NB4 (cell line): ENCODE results near the gene MPP3.

Experiments used
- CTCF ChIP-seq: IDR thresholded peaks from one replicate; pipeline ENCODE4 v1.5.1; 2012; ENCODE audit warnings: low read depth, low read length
- MAX ChIP-seq: IDR thresholded peaks from 2 replicates; pipeline ENCODE4 v1.6.1; 2011; ENCODE audit warnings: low read depth, low read length
- MYC ChIP-seq: IDR thresholded peaks from 2 replicates; pipeline ENCODE4 v1.6.1; 2011; ENCODE audit warnings: low read depth, low read length
- POLR2A ChIP-seq: IDR thresholded peaks from 2 replicates; pipeline ENCODE4 v1.6.1; 2011; ENCODE audit warnings: mild to moderate bottlenecking; ENCODE audit not compliant: insufficient read length; ENCODE audit errors: extremely low read depth

- TF ChIP-seq CTCF: no peak
- TF ChIP-seq POLR2A: no peak
- TF ChIP-seq MAX: no peak
- TF ChIP-seq MYC: no peak
Measured at GRCh38 chr17:43864161-43864984, 31.4 kb upstream of the MPP3 start.
